ENCODE data around the gene AGXT2. TPM values are rescaled to one million over a fixed set of nuclear protein-coding genes. Genes with fewer than 3 reads are reported as not detected.

AGXT2 gene
- total and polyA plus RNA-seq, 2 donors (not counting 1 experiment from before 2014, with no cell fraction given), result not detected

DNA sequence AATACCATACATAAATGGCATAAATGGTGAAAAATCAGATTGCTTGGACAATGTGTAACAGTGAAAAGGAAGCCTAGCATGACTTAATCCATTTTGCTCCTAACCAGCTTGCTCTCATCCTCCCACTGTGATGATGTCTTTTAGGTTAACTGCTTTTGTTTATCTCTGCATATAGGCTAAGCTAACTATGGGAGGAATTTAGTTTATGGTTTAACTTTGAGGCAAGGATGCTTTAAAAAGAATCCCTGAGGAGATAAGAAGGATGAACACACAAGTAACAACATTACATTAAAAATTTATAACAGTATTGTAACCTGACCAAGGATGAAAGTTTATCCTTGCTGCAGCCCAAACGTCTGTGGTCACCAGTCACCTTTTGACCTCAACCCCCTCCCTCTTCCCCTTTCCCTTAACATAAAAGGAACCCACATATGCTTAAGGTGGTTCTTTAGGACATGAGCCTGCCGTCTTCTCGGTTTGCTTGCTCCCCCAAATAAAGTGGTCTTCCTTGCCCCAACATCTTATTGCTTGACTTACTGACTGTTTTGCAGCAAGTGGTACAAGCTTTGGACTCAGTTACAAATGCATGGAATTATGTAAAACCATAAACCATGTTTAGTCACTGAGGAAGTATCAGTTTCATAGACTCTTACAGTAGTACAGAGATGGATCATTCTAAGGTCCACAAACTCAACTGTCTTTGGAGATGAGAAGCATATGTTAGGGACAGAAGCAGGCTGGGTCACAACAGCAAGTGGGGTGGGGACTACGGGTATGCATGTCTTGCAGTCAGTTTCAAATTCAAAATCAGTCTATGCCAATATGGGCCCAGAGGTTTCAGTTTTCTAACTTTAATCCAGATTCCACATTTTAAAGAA lies 31.3 kb downstream of the AGXT2 start:
- Histone ChIP-seq H3K27me3 (ENCODE audit: control insufficient read depth, insufficient read depth, low read length) (peaks cover 2% of the 10 kb centered on the region), H3K36me3 (ENCODE audit: control insufficient read depth, insufficient read depth, low read length) (no peaks in the 10 kb centered on the region), H3K9me3 (ENCODE audit: control insufficient read depth, insufficient read depth, low read depth, low read length) (no peaks in the 10 kb centered on the region), H3K4me1 (ENCODE audit: control insufficient read depth, extremely low read depth, insufficient read depth, low read length) (no peaks in the 10 kb centered on the region), H3K9ac (ENCODE audit: insufficient read depth, low read length) (no peak overlapping the region), H4K20me1 (ENCODE audit: control insufficient read depth, extremely low read depth, insufficient read depth, low read length) (no peaks in the 10 kb centered on the region), H3K79me2 (ENCODE audit: control insufficient read depth, insufficient read depth, low read length) (no peaks in the 10 kb centered on the region), H3K27ac (ENCODE audit: insufficient read depth, low read length) (no peak overlapping the region), H3K4me3 (replicated peaks in 1 of 4; ENCODE audit: control extremely low read depth in 1 of 4, insufficient read depth in 1 of 4, low read depth in 3 of 4, low read length in 4 of 4) (no peak overlapping the region), H3K4me2 (ENCODE audit: extremely low read depth, insufficient read depth, low read length) (no peak overlapping the region), H2AFZ (ENCODE audit: low read length) (no peak overlapping the region)
- TF ChIP-seq, protein P1, sequence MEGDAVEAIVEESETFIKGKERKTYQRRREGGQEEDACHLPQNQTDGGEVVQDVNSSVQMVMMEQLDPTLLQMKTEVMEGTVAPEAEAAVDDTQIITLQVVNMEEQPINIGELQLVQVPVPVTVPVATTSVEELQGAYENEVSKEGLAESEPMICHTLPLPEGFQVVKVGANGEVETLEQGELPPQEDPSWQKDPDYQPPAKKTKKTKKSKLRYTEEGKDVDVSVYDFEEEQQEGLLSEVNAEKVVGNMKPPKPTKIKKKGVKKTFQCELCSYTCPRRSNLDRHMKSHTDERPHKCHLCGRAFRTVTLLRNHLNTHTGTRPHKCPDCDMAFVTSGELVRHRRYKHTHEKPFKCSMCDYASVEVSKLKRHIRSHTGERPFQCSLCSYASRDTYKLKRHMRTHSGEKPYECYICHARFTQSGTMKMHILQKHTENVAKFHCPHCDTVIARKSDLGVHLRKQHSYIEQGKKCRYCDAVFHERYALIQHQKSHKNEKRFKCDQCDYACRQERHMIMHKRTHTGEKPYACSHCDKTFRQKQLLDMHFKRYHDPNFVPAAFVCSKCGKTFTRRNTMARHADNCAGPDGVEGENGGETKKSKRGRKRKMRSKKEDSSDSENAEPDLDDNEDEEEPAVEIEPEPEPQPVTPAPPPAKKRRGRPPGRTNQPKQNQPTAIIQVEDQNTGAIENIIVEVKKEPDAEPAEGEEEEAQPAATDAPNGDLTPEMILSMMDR (conservative IDR thresholded peaks at IDR 0.05 in 1 of 2, IDR thresholded peaks at IDR 0.05 in 1 of 2; ENCODE audit: low read depth in 1 of 2, low read length in 2 of 2), result no peak
- no peak for TF ChIP-seq EZH2 (IDR thresholded peaks at IDR 0.05; ENCODE audit: low read length, missing control alignments)
- DNase-seq (ENCODE audit: low read depth in 2 of 2), result no peak

GRCh38 chr5:35015063-35015462 lies 32.7 kb downstream of the AGXT2 start:
- DNase-seq (ENCODE audit: low read depth in 2 of 2), result no peak
- Histone ChIP-seq H3K4me2 (ENCODE audit: extremely low read depth, insufficient read depth, low read length) (no peak overlapping the region), H3K27me3 (ENCODE audit: control insufficient read depth, insufficient read depth, low read length) (peaks cover 5% of the 10 kb centered on the region), H3K9ac (ENCODE audit: insufficient read depth, low read length) (no peak overlapping the region), H2AFZ (ENCODE audit: low read length) (no peak overlapping the region), H3K27ac (ENCODE audit: insufficient read depth, low read length) (no peak overlapping the region), H4K20me1 (ENCODE audit: control insufficient read depth, extremely low read depth, insufficient read depth, low read length) (no peaks in the 10 kb centered on the region), H3K9me3 (ENCODE audit: control insufficient read depth, insufficient read depth, low read depth, low read length) (no peaks in the 10 kb centered on the region), H3K4me1 (ENCODE audit: control insufficient read depth, extremely low read depth, insufficient read depth, low read length) (no peaks in the 10 kb centered on the region), H3K79me2 (ENCODE audit: control insufficient read depth, insufficient read depth, low read length) (no peaks in the 10 kb centered on the region), H3K4me3 (replicated peaks in 1 of 4; ENCODE audit: control extremely low read depth in 1 of 4, insufficient read depth in 1 of 4, low read depth in 3 of 4, low read length in 4 of 4) (no peak overlapping the region), H3K36me3 (ENCODE audit: control insufficient read depth, insufficient read depth, low read length) (no peaks in the 10 kb centered on the region)
- TF ChIP-seq, protein P1 (conservative IDR thresholded peaks at IDR 0.05 in 1 of 2, IDR thresholded peaks at IDR 0.05 in 1 of 2; ENCODE audit: low read depth in 1 of 2, low read length in 2 of 2), result no peak
- TF ChIP-seq EZH2 (IDR thresholded peaks at IDR 0.05; ENCODE audit: low read length, missing control alignments), result no peak

DNA sequence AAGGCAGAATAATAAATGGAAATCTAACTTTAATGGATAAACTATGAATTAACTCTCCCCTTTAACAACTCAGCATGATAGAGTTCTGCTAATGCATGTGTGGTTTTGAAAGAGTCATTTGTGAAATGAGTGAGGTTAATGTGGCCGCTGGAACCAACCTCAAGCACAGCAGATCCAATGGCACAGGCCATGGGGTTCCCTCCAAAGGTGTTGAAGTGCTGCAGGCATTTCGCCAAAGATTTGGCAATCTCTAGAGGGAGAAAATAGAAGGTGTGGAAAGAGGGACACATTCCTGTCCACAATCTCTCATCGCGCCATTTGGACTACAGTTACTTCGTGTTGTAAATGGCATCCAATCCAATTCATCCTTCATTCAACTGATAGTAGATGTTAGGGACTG lies 35.0 kb downstream of the AGXT2 start:
- H3K27me3 ChIP-seq (ENCODE audit: control insufficient read depth, insufficient read depth, low read length), result peaks cover 7% of the 10 kb centered on the region
- no peaks in the 10 kb centered on the region for H3K4me1 ChIP-seq (ENCODE audit: control insufficient read depth, extremely low read depth, insufficient read depth, low read length)
- H3K9me3 ChIP-seq (ENCODE audit: control insufficient read depth, insufficient read depth, low read depth, low read length), result no peaks in the 10 kb centered on the region
- no peak overlapping the region for H3K4me2 ChIP-seq (ENCODE audit: extremely low read depth, insufficient read depth, low read length)
- DNase-seq (ENCODE audit: low read depth in 2 of 2), result no peak
- H3K79me2 ChIP-seq (ENCODE audit: control insufficient read depth, insufficient read depth, low read length), result no peaks in the 10 kb centered on the region
- no peaks in the 10 kb centered on the region for H3K36me3 ChIP-seq (ENCODE audit: control insufficient read depth, insufficient read depth, low read length)
- no peaks in the 10 kb centered on the region for H4K20me1 ChIP-seq (ENCODE audit: control insufficient read depth, extremely low read depth, insufficient read depth, low read length)
- H3K27ac ChIP-seq (ENCODE audit: insufficient read depth, low read length), result no peak overlapping the region
- H2AFZ ChIP-seq (ENCODE audit: low read length), result no peak overlapping the region
- no peak overlapping the region for H3K4me3 ChIP-seq (replicated peaks in 1 of 4; ENCODE audit: control extremely low read depth in 1 of 4, insufficient read depth in 1 of 4, low read depth in 3 of 4, low read length in 4 of 4)
- TF ChIP-seq, protein P1 (conservative IDR thresholded peaks at IDR 0.05 in 1 of 2, IDR thresholded peaks at IDR 0.05 in 1 of 2; ENCODE audit: low read depth in 1 of 2, low read length in 2 of 2), result no peak
- TF ChIP-seq EZH2 (IDR thresholded peaks at IDR 0.05; ENCODE audit: low read length, missing control alignments), result no peak
- H3K9ac ChIP-seq (ENCODE audit: insufficient read depth, low read length), result no peak overlapping the region

Data from fibroblast of lung (primary cell).